Measurements from ENCODE around the gene PARVB.
"Not testable (repeated sequence)": the region's sequence is repeated elsewhere in the genome, so short reads cannot be mapped to it uniquely, and the experiment has no call there.

PARVB gene

GRCh38 chr22:44108806-44109385 lies 84.8 kb downstream of the PARVB start:
- DNase-seq (ENCODE audit: low read depth, low spot score): no peak

- DNase-seq (ENCODE audit: low read depth, low spot score): no peak
These were observed 85.3 kb downstream of the PARVB start for GRCh38 chr22:44109416-44109815.

GRCh38 chr22:44110656-44111055 lies 86.6 kb downstream of the PARVB start:
- DNase-seq (ENCODE audit: low read depth, low spot score): not testable (repeated sequence)

- DNase-seq (ENCODE audit: low read depth, low spot score): no peak
These were observed 87.6 kb downstream of the PARVB start for GRCh38 chr22:44111562-44112155.

GRCh38 chr22:44112191-44112590 lies 88.1 kb downstream of the PARVB start:
- DNase-seq (ENCODE audit: low read depth, low spot score): no peak

GRCh38 chr22:44116331-44116730 lies 92.2 kb downstream of the PARVB start:
- no peak for DNase-seq (ENCODE audit: low read depth, low spot score)

- DNase-seq (ENCODE audit: low read depth, low spot score): no peak
These were observed 92.9 kb downstream of the PARVB start for GRCh38 chr22:44116755-44117684.

- DNase-seq (ENCODE audit: low read depth, low spot score): no peak
These were observed 93.6 kb downstream of the PARVB start for GRCh38 chr22:44117746-44118145.

GRCh38 chr22:44118645-44119315 lies 94.7 kb downstream of the PARVB start:
- DNase-seq (ENCODE audit: low read depth, low spot score): no peak

- no peak for DNase-seq (ENCODE audit: low read depth, low spot score)
These were observed 95.7 kb downstream of the PARVB start for GRCh38 chr22:44119669-44120313.

GRCh38 chr22:44120314-44120704 lies 96.2 kb downstream of the PARVB start:
- no peak for DNase-seq (ENCODE audit: low read depth, low spot score)

GRCh38 chr22:44125421-44125820 lies 101.3 kb downstream of the PARVB start:
- no peak for DNase-seq (ENCODE audit: low read depth, low spot score)

GRCh38 chr22:44126807-44127206 lies 102.7 kb downstream of the PARVB start:
- DNase-seq (ENCODE audit: low read depth, low spot score): no peak

- no peak for DNase-seq (ENCODE audit: low read depth, low spot score)
These were observed 103.3 kb downstream of the PARVB start for GRCh38 chr22:44127356-44127755.

GRCh38 chr22:44128958-44129618 lies 105.0 kb downstream of the PARVB start:
- DNase-seq (ENCODE audit: low read depth, low spot score): no peak

- DNase-seq (ENCODE audit: low read depth, low spot score): no peak
These were observed 105.5 kb downstream of the PARVB start for GRCh38 chr22:44129619-44129976.

- no peak for DNase-seq (ENCODE audit: low read depth, low spot score)
These were observed 106.1 kb downstream of the PARVB start for GRCh38 chr22:44130076-44130711.

- no peak for DNase-seq (ENCODE audit: low read depth, low spot score)
These were observed 107.3 kb downstream of the PARVB start for GRCh38 chr22:44131412-44131811.

- no peak for DNase-seq (ENCODE audit: low read depth, low spot score)
These were observed 108.0 kb downstream of the PARVB start for GRCh38 chr22:44131989-44132685.

GRCh38 chr22:44132724-44133123 lies 108.6 kb downstream of the PARVB start:
- DNase-seq (ENCODE audit: low read depth, low spot score): no peak
